ENCODE data around the gene ZNF136. TPM values are rescaled to one million over a fixed set of nuclear protein-coding genes. Genes with fewer than 3 reads are reported as not detected.

Gene ZNF136
- total RNA-seq, 1 experiment from 2014 or later = 4.0 TPM

DNA sequence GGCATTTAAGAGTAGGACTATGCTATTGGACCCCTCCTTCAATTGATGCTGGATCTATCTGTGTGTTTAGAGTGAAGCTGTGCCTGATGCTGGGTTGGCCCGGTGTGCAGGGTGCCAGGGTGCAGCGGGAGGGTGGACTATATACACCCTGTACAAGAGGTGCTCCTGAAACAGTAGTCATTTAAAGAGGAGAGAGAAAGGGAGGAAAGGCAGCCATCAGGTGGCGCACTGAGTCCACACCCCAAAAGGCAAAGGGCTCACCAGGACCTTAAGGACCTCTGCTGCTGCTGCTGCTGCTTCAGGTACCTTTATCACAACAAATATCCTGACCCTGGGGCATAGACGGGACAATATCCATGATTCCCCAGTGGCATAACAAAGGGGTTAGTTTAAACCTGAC is 39.4 kb downstream of the ZNF136 start:
- ChIA-PET CTCF (no interaction called here), RAD21 (ENCODE audit: low non-redundant PET in 1 of 2, low total read pairs in 2 of 2, uncharacterized antibody in 2 of 2, unreplicated experiment in 2 of 2) (no interaction called here), POLR2A (no interaction called here)
- no peak overlapping the region for H3K4me2 ChIP-seq (ENCODE audit: low read length)
- BruUV-seq (replicated peaks) = no TSS peak
- H3K9me3 ChIP-seq (ENCODE audit: control insufficient read depth in 1 of 2, insufficient read depth in 1 of 2, low read depth in 1 of 2, low read length in 2 of 2) = peaks cover 16 to 21% of the 10 kb centered on the region in 2 experiments; a peak in 2 of 4 replicates
- no peak for DNase-seq (ENCODE audit: low read depth, low spot score)
- H2AFZ ChIP-seq (ENCODE audit: low read depth, low read length, poor library complexity, severe bottlenecking) = no peak overlapping the region
- H3K27ac ChIP-seq (ENCODE audit: low read depth, low read length) = no peak overlapping the region
- H3K9ac ChIP-seq (ENCODE audit: low read length) = no peak overlapping the region
- TF ChIP-seq CEBPB (IDR thresholded peaks at IDR 0.05; ENCODE audit: low read depth) (no peak), RAD21 (IDR thresholded peaks at IDR 0.05; ENCODE audit: low read depth) (peak; percentile 50), TCF7L2 (IDR thresholded peaks at IDR 0.05; ENCODE audit: borderline replicate concordance, extremely low read depth, insufficient read depth, insufficient read length) (no peak)
- TF ChIP-seq, protein P1, sequence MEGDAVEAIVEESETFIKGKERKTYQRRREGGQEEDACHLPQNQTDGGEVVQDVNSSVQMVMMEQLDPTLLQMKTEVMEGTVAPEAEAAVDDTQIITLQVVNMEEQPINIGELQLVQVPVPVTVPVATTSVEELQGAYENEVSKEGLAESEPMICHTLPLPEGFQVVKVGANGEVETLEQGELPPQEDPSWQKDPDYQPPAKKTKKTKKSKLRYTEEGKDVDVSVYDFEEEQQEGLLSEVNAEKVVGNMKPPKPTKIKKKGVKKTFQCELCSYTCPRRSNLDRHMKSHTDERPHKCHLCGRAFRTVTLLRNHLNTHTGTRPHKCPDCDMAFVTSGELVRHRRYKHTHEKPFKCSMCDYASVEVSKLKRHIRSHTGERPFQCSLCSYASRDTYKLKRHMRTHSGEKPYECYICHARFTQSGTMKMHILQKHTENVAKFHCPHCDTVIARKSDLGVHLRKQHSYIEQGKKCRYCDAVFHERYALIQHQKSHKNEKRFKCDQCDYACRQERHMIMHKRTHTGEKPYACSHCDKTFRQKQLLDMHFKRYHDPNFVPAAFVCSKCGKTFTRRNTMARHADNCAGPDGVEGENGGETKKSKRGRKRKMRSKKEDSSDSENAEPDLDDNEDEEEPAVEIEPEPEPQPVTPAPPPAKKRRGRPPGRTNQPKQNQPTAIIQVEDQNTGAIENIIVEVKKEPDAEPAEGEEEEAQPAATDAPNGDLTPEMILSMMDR (IDR thresholded peaks at IDR 0.05 in 2 of 3, conservative IDR thresholded peaks at IDR 0.05 in 1 of 3; ENCODE audit: borderline replicate concordance in 1 of 3, insufficient read depth in 1 of 3, low read depth in 2 of 3, low read length in 2 of 3) = peak; percentile 10 to 16 (median 13); a peak in 1 of 6 replicates
- ATAC-seq = peak; percentile 30; the same call in 1 of the 2 replicates
- H3K36me3 ChIP-seq (ENCODE audit: control insufficient read depth in 1 of 2, insufficient read depth in 2 of 2, low read length in 2 of 2) = no peaks in the 10 kb centered on the region
- H4K20me1 ChIP-seq (ENCODE audit: insufficient read depth) = no peaks in the 10 kb centered on the region
- no peaks in the 10 kb centered on the region for H3K27me3 ChIP-seq (ENCODE audit: insufficient read depth, low read length)
- H3K9me2 ChIP-seq (ENCODE audit: insufficient read depth) = no peaks in the 10 kb centered on the region
- no peaks in the 10 kb centered on the region for H3K4me1 ChIP-seq (ENCODE audit: control insufficient read depth in 1 of 2, insufficient read depth in 2 of 2, low read length in 2 of 2)
- intact Hi-C loops (cut with micrococcal nuclease) = no loop called here
- H3K4me3 ChIP-seq (replicated peaks in 1 of 2; ENCODE audit: low read depth in 1 of 2, low read length in 2 of 2) = no peak overlapping the region
- H3K79me2 ChIP-seq (ENCODE audit: insufficient read depth, low read length) = no peaks in the 10 kb centered on the region

DNA sequence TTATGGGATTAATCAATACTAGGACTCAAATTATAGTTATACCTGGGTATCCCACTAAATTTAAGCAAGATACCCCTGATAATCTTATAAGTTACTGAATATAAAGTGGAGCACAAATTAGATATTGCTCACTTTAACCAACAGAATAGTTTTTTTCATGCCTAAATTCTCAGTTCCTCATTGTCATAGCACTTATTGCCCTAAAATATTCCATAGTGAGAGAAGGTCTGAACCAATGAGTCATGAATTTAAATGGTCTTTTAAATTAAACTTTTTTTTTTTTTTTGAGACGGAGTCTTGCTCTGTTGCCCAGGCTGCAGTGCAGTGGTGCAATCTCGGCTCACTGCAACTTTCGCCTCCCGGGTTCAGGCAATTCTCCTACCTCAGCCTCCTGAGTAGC is 42.4 kb downstream of the ZNF136 start:
- no peaks in the 10 kb centered on the region for H3K79me2 ChIP-seq (ENCODE audit: insufficient read depth, low read length)
- no peak overlapping the region for H3K4me3 ChIP-seq (replicated peaks in 1 of 2; ENCODE audit: low read depth in 1 of 2, low read length in 2 of 2)
- ATAC-seq (no peak), DNase-seq (ENCODE audit: low read depth, low spot score) (no peak)
- H3K4me1 ChIP-seq (ENCODE audit: control insufficient read depth in 1 of 2, insufficient read depth in 2 of 2, low read length in 2 of 2) = no peaks in the 10 kb centered on the region
- TF ChIP-seq ZFX (IDR thresholded peaks at IDR 0.05) (no peak), EZH2 (IDR thresholded peaks at IDR 0.05) (no peak), SIN3A (IDR thresholded peaks at IDR 0.05; ENCODE audit: low read depth) (no peak)
- TF ChIP-seq, protein P2, sequence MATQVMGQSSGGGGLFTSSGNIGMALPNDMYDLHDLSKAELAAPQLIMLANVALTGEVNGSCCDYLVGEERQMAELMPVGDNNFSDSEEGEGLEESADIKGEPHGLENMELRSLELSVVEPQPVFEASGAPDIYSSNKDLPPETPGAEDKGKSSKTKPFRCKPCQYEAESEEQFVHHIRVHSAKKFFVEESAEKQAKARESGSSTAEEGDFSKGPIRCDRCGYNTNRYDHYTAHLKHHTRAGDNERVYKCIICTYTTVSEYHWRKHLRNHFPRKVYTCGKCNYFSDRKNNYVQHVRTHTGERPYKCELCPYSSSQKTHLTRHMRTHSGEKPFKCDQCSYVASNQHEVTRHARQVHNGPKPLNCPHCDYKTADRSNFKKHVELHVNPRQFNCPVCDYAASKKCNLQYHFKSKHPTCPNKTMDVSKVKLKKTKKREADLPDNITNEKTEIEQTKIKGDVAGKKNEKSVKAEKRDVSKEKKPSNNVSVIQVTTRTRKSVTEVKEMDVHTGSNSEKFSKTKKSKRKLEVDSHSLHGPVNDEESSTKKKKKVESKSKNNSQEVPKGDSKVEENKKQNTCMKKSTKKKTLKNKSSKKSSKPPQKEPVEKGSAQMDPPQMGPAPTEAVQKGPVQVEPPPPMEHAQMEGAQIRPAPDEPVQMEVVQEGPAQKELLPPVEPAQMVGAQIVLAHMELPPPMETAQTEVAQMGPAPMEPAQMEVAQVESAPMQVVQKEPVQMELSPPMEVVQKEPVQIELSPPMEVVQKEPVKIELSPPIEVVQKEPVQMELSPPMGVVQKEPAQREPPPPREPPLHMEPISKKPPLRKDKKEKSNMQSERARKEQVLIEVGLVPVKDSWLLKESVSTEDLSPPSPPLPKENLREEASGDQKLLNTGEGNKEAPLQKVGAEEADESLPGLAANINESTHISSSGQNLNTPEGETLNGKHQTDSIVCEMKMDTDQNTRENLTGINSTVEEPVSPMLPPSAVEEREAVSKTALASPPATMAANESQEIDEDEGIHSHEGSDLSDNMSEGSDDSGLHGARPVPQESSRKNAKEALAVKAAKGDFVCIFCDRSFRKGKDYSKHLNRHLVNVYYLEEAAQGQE (IDR thresholded peaks at IDR 0.05; ENCODE audit: low read depth) = no peak
- no TSS peak for BruUV-seq (replicated peaks)
- no peak overlapping the region for H3K9ac ChIP-seq (ENCODE audit: low read length)
- H3K9me2 ChIP-seq (ENCODE audit: insufficient read depth) = no peaks in the 10 kb centered on the region
- intact Hi-C loops (cut with micrococcal nuclease) = no loop called here
- ChIA-PET RAD21 (ENCODE audit: low non-redundant PET in 1 of 2, low total read pairs in 2 of 2, uncharacterized antibody in 2 of 2, unreplicated experiment in 2 of 2) (no interaction called here), POLR2A (no interaction called here), CTCF (no interaction called here)
- H4K20me1 ChIP-seq (ENCODE audit: insufficient read depth) = no peaks in the 10 kb centered on the region
- no peak overlapping the region for H2AFZ ChIP-seq (ENCODE audit: low read depth, low read length, poor library complexity, severe bottlenecking)
- H3K4me2 ChIP-seq (ENCODE audit: low read length) = no peak overlapping the region
- H3K27me3 ChIP-seq (ENCODE audit: insufficient read depth, low read length) = no peaks in the 10 kb centered on the region
- H3K27ac ChIP-seq (ENCODE audit: low read depth, low read length) = no peak overlapping the region
- H3K36me3 ChIP-seq (ENCODE audit: control insufficient read depth in 1 of 2, insufficient read depth in 2 of 2, low read length in 2 of 2) = no peaks in the 10 kb centered on the region
- H3K9me3 ChIP-seq (ENCODE audit: control insufficient read depth in 1 of 2, insufficient read depth in 1 of 2, low read depth in 1 of 2, low read length in 2 of 2) = peaks cover 26 to 29% of the 10 kb centered on the region in 2 experiments; a peak in 2 of 4 replicates

Measured in HCT116 (cell line).